ENCODE data around the gene PRELID3B.

PRELID3B gene

GRCh38 chr20:59010321-59010994, 32.1 kb downstream of the PRELID3B start:
- Histone ChIP-seq H3K27me3 (ENCODE audit: insufficient read depth, low read depth, severe bottlenecking) (no peaks in the 10 kb centered on the region), H3K27ac (no peak overlapping the region), H3K4me3 (ENCODE audit: low read depth, low read length) (no peak overlapping the region), H3K36me3 (no peaks in the 10 kb centered on the region), H3K9me3 (ENCODE audit: severe bottlenecking) (no peaks in the 10 kb centered on the region)
- no peak for TF ChIP-seq CTCF (IDR thresholded peaks at IDR 0.05; ENCODE audit: low read depth, low read length)
- DNase-seq: no peak

GRCh38 chr20:59008715-59009336, 33.8 kb downstream of the PRELID3B start:
- Histone ChIP-seq H3K27me3 (ENCODE audit: insufficient read depth, low read depth, severe bottlenecking) (no peaks in the 10 kb centered on the region), H3K9me3 (ENCODE audit: severe bottlenecking) (no peaks in the 10 kb centered on the region), H3K36me3 (no peaks in the 10 kb centered on the region), H3K27ac (no peak overlapping the region), H3K4me3 (ENCODE audit: low read depth, low read length) (no peak overlapping the region)
- no peak for TF ChIP-seq CTCF (IDR thresholded peaks at IDR 0.05; ENCODE audit: low read depth, low read length)
- no peak for DNase-seq

GRCh38 chr20:59007665-59008511, 34.7 kb downstream of the PRELID3B start:
- H3K4me3 ChIP-seq (ENCODE audit: low read depth, low read length): no peak overlapping the region
- H3K27me3 ChIP-seq (ENCODE audit: insufficient read depth, low read depth, severe bottlenecking): no peaks in the 10 kb centered on the region
- no peaks in the 10 kb centered on the region for H3K36me3 ChIP-seq
- no peaks in the 10 kb centered on the region for H3K9me3 ChIP-seq (ENCODE audit: severe bottlenecking)
- no peak for DNase-seq
- TF ChIP-seq CTCF (IDR thresholded peaks at IDR 0.05; ENCODE audit: low read depth, low read length): no peak
- H3K27ac ChIP-seq: no peak overlapping the region

- H3K9me3 ChIP-seq (ENCODE audit: severe bottlenecking): no peaks in the 10 kb centered on the region
- H3K4me3 ChIP-seq (ENCODE audit: low read depth, low read length): no peak within 1 kb of the TSS
- DNase-seq: no peak
- no peak within 1 kb of the TSS for H3K27ac ChIP-seq
- H3K27me3 ChIP-seq (ENCODE audit: insufficient read depth, low read depth, severe bottlenecking): no peaks in the 10 kb centered on the region
- TF ChIP-seq CTCF (IDR thresholded peaks at IDR 0.05; ENCODE audit: low read depth, low read length): no peak
- H3K36me3 ChIP-seq: no peaks in the 10 kb centered on the region
These were observed 35.5 kb downstream of the PRELID3B start, which contains the start of gene CTSZ for GRCh38 chr20:59006864-59007664. Gene CTSZ (minus strand): TSS chr20:59007254. CDS start chr20:59007128, 126 bp downstream.

GRCh38 chr20:59006167-59006863, 36.3 kb downstream of the PRELID3B start:
- Histone ChIP-seq H3K4me3 (ENCODE audit: low read depth, low read length) (no peak overlapping the region), H3K27me3 (ENCODE audit: insufficient read depth, low read depth, severe bottlenecking) (no peaks in the 10 kb centered on the region), H3K27ac (no peak overlapping the region), H3K36me3 (no peaks in the 10 kb centered on the region), H3K9me3 (ENCODE audit: severe bottlenecking) (no peaks in the 10 kb centered on the region)
- no peak for DNase-seq
- no peak for TF ChIP-seq CTCF (IDR thresholded peaks at IDR 0.05; ENCODE audit: low read depth, low read length)

Measured in WERI-Rb-1 (cell line).